Right lung (tissue), 5 donors: ENCODE data around the gene FGFBP1. TPM values are rescaled to one million over a fixed set of nuclear protein-coding genes. Genes with fewer than 3 reads are reported as not detected.

Experiments
- polyA plus RNA-seq, 5 donors: library from polyadenylated mRNA; unstranded; fragments of 120-200 nt; gene quantifications; one replicate each; pipeline versions ENCODE4 v1.2.1 to v1.2.3, GENCODE V29; 2013; ENCODE audit warnings: inconsistent platforms in 1 of 5, low replicate concordance in 1 of 5; ENCODE audit not compliant: insufficient read length in 5 of 5, insufficient read depth in 1 of 5

The FGFBP1 gene
- polyA plus RNA-seq, 5 donors: 0.11 to 0.18 (median 0.13) TPM; not detected in 1

Other genes with a start within 250 kb of the FGFBP1 start
- gene BST1, start 235.7 kb downstream of the FGFBP1 start, polyA plus RNA-seq: 1 to 10 TPM; 3.2 to 5.4 (median 3.9) TPM
- gene CD38, start 160.4 kb downstream of the FGFBP1 start, polyA plus RNA-seq: 1 to 10 TPM; 1.2 to 2.2 (median 1.3) TPM
- gene FGFBP2, start 24.4 kb upstream of the FGFBP1 start, polyA plus RNA-seq: under 1 TPM in 4 of 5 donors, not detected in 1; 0.23 to 0.63 (median 0.39) TPM
- 10 to 100 TPM; 18.5 to 32.7 (median 23.7) TPM for gene PROM1, start 145.3 kb upstream of the FGFBP1 start, polyA plus RNA-seq